IPS-20b (cell line): ENCODE measurements around the gene KRTAP24-1.

Source experiments
- H3K27ac ChIP-seq: one replicate; pipeline ENCODE4 v1.5.1; 2013; ENCODE audit warnings: low read length
- H3K27me3 ChIP-seq: 2 replicates; pipeline ENCODE4 v1.6.1; 2013; ENCODE audit warnings: mild to moderate bottlenecking, low read length, inconsistent platforms; ENCODE audit not compliant: insufficient read depth
- H3K36me3 ChIP-seq: 2 replicates; pipeline ENCODE4 v1.6.1; 2013; ENCODE audit warnings: low read depth, mild to moderate bottlenecking, inconsistent platforms, low read length, moderate library complexity; ENCODE audit not compliant: insufficient read depth
- H3K4me1 ChIP-seq: 2 replicates; pipeline ENCODE4 v1.6.1; 2013; ENCODE audit warnings: mild to moderate bottlenecking, control low read depth, inconsistent platforms, low read length, moderate library complexity; ENCODE audit not compliant: insufficient read depth
- H3K4me3 ChIP-seq: 2 replicates; pipeline ENCODE4 v1.5.1; 2013; ENCODE audit warnings: mild to moderate bottlenecking, low read length, inconsistent platforms
- H3K9ac ChIP-seq: 2 replicates; pipeline ENCODE4 v1.6.1; 2013; ENCODE audit warnings: low read depth, mild to moderate bottlenecking, inconsistent platforms, low read length, moderate library complexity
- H3K9me3 ChIP-seq: 2 replicates; pipeline ENCODE4 v1.6.1; 2013; ENCODE audit warnings: mild to moderate bottlenecking, low read depth, low read length, inconsistent platforms; ENCODE audit not compliant: insufficient read depth

Gene KRTAP24-1, protein sequence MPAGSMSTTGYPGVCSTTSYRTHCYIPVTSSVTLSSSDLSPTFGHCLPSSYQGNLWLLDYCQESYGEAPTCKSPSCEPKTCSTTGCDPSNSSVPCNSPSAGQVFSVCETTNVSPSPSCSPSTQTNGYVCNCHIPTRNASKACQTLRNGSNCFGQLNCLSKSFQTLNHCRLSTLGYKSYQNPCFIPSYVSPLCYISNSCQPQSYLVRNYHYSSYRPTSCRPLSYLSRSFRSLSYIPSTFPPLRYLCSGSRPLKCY

DNA sequence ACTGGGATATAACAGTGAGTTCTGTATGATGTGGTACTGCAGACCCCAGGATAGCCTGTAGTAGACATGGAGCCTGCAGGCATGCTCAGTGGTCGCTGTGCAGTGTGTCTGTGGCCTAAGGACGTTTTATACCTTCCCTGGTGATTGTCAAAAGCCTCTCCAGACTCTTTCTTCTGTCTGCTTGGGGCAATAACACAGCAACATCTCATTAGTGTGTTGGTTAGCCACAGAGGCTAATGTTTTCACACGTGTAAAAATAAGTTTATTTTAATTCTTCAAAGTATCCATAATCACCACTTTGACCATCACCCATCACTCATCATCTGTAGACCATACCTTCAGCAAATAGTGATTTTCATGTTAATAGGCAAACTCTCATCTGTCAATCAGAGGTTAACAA is at the start of gene KRTAP24-1:
TSS of gene KRTAP24-1 (minus strand) at position 101 of the 400 bp plus-strand sequence. CDS start at position 83, 18 bp downstream.
- H3K9ac ChIP-seq, result no peak within 1 kb of the TSS
- H3K36me3 ChIP-seq, result no peaks in the 10 kb centered on the region
- H3K4me1 ChIP-seq, result no peaks in the 10 kb centered on the region
- H3K9me3 ChIP-seq, result no peaks in the 10 kb centered on the region
- no peak within 1 kb of the TSS for H3K4me3 ChIP-seq
- no peak within 1 kb of the TSS for H3K27ac ChIP-seq
- H3K27me3 ChIP-seq, result no peaks in the 10 kb centered on the region

DNA sequence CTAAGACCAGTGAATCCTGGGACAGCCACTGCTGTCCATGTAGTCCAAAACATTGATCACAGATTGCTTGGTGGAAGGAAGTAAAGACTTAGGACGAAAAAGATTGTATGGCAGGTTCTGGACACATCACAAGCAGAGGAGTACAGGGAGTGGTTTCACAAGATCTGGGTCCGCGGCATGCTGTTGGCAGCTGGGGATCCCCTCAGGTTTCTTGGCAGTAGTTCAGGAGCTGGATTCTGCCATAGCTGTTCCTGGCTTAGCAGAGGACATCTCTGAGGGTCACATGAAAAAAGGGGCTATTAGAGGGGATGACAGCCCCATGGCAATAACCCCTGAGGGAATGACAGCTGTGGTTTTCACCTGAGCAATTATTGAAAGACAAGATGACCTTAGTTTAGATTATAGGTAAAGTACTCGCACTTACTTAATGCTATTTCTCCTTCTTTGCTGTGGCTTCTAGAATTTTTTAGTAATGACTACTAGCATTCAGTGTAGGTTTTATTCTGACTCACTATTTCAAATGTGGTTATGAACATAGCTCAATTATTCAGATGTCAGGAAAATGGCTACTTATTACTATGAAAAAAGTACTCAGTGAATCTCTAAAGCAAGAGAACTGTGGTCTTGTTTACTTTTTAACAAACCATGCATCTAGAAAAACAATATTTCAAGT is 46.6 kb upstream of the KRTAP24-1 start:
- Histone ChIP-seq H3K27ac (no peak overlapping the region), H3K27me3 (no peaks in the 10 kb centered on the region), H3K36me3 (no peaks in the 10 kb centered on the region), H3K9me3 (peaks cover 7% of the 10 kb centered on the region), H3K9ac (no peak overlapping the region), H3K4me3 (no peak overlapping the region), H3K4me1 (no peaks in the 10 kb centered on the region)

DNA sequence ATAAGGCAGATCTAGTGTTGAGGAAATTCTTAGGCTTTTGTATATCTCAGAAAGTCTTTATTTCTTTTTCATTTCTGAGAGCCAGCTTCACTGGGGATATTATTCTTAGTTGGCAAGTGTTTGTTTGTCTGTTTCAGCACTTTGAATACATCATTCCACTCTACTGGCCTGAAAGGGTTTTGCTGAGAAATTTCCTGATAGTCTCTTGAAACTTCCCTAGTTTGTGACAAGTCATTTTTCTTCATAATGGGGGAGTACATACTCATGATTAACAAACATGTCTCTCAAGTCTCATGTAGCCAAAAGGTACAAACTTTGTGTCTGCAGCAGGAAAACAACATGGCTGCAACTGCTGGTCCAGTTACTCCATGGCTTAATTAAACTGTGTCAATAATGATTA is 43.6 kb upstream of the KRTAP24-1 start:
- no peaks in the 10 kb centered on the region for H3K36me3 ChIP-seq
- no peaks in the 10 kb centered on the region for H3K4me1 ChIP-seq
- H3K27me3 ChIP-seq, result no peaks in the 10 kb centered on the region
- no peak overlapping the region for H3K9ac ChIP-seq
- no peak overlapping the region for H3K27ac ChIP-seq
- H3K4me3 ChIP-seq, result no peak overlapping the region
- H3K9me3 ChIP-seq, result peaks cover 7% of the 10 kb centered on the region; the same call in 1 of the 2 replicates

DNA sequence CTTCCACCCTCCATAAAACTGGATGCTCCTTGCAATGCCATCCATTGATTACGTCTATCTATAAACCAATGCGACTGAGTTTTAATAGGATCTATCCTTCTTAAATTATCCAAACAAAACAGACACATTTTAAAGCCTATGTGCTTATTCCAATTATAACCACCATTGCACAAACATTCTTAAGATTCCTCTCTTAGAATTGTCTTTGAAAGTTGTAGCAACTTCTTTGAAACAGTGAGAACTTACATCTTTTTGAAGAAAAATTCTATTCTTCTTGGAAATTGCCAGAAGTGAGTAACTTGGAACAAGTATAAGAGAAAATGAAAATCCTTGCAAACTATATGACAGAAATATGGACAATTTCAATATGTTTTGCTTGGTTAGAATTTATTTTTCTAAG is 37.5 kb upstream of the KRTAP24-1 start, which contains the start of gene KRTAP26-1:
TSS of gene KRTAP26-1 (minus strand) at position 101 of the 400 bp plus-strand sequence. CDS start 280 bp downstream, outside the sequence.
- Histone ChIP-seq H3K9me3 (no peaks in the 10 kb centered on the region), H3K27ac (no peak within 1 kb of the TSS), H3K4me3 (no peak within 1 kb of the TSS), H3K36me3 (no peaks in the 10 kb centered on the region), H3K9ac (no peak within 1 kb of the TSS), H3K27me3 (no peaks in the 10 kb centered on the region), H3K4me1 (no peaks in the 10 kb centered on the region)

DNA sequence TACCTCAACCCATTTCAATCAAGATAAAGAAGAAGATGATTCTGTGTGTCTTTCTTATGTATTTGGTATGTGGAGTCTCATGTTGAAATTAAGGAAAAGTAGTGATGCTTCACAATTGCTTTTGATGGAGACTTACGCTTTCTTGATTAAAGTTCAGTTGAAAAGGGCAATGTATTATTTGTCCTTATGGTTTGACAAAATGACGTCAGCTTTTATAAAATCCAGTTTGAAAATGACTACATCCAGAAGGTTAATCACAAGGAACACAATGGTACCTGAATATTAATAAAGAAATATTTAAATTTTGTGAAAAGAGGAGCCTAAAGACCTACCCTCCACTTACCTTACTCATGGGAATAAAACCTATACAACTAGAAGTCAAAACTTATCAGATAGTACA is 33.0 kb upstream of the KRTAP24-1 start:
- H3K9me3 ChIP-seq, result no peaks in the 10 kb centered on the region
- no peak overlapping the region for H3K9ac ChIP-seq
- no peak overlapping the region for H3K27ac ChIP-seq
- H3K4me1 ChIP-seq, result no peaks in the 10 kb centered on the region
- no peaks in the 10 kb centered on the region for H3K36me3 ChIP-seq
- H3K27me3 ChIP-seq, result no peaks in the 10 kb centered on the region
- no peak overlapping the region for H3K4me3 ChIP-seq

DNA sequence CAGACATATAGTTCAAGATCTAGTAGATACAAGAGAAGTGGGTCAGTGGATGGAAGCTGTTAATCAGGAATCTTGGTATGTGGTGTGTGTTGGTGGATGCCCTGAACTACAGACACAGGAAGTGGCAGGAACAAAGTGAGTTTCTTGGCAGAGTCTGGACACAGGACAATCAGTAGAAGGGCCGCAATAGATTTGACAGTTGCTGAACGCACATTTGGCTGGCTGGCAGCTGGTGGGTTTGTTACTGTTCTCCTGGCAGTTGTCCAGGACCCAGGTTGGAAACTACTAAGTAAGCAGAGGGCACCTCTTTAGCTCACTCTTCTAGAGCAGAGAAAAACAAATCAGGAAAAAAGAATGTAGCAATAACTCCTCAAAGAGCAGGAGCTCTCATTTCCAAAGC is 24.1 kb upstream of the KRTAP24-1 start:
- Histone ChIP-seq H3K4me1 (no peaks in the 10 kb centered on the region), H3K9ac (no peak overlapping the region), H3K9me3 (no peaks in the 10 kb centered on the region), H3K27ac (no peak overlapping the region), H3K36me3 (no peaks in the 10 kb centered on the region), H3K27me3 (no peaks in the 10 kb centered on the region), H3K4me3 (no peak overlapping the region)

DNA sequence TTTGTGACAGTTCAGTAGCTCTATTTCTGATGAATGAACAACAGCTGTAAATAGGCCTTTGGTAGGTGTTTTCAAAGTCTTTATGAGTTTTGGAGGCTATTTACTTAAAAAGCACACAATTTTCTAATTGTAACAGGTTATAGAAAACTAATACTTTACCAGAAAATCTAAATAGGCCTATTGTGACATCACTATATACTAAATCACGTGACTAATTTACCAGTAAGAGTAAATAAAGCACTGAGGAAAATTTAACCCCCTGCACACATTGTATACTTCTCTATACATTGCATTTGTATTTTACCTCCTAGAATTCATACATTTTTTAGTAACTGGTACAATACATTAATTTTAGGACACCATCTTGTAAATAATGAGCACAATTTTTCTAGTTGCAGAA is 22.4 kb upstream of the KRTAP24-1 start:
- no peaks in the 10 kb centered on the region for H3K36me3 ChIP-seq
- no peaks in the 10 kb centered on the region for H3K9me3 ChIP-seq
- H3K27ac ChIP-seq, result no peak overlapping the region
- H3K4me1 ChIP-seq, result no peaks in the 10 kb centered on the region
- no peak overlapping the region for H3K4me3 ChIP-seq
- H3K9ac ChIP-seq, result no peak overlapping the region
- H3K27me3 ChIP-seq, result no peaks in the 10 kb centered on the region

DNA sequence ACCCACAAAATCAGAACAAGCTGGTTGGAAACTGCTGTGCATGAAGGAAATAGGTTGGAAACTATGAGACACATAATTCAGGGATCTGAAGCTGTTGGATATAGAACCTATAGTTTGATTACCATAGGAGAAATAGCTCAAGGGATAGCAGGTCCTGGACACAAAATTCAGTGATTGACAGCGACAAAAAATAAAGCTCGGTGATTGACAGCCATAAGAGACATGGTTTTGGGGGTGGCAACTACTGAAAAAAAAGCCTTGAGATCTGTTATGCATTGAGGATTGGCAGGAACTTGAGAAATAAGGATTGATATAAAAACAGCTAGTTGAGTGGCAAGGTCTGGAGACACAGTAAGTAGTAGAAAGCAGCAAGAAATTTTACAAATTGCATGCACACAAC is 6.5 kb upstream of the KRTAP24-1 start, which contains the start of gene KRTAP25-1:
TSS of gene KRTAP25-1 (minus strand) at position 300 of the 400 bp plus-strand sequence. CDS start at position 276, 24 bp downstream.
- Histone ChIP-seq H3K4me1 (no peaks in the 10 kb centered on the region), H3K27ac (no peak within 1 kb of the TSS), H3K9ac (no peak within 1 kb of the TSS), H3K27me3 (no peaks in the 10 kb centered on the region), H3K4me3 (no peak within 1 kb of the TSS), H3K9me3 (no peaks in the 10 kb centered on the region), H3K36me3 (no peaks in the 10 kb centered on the region)

DNA sequence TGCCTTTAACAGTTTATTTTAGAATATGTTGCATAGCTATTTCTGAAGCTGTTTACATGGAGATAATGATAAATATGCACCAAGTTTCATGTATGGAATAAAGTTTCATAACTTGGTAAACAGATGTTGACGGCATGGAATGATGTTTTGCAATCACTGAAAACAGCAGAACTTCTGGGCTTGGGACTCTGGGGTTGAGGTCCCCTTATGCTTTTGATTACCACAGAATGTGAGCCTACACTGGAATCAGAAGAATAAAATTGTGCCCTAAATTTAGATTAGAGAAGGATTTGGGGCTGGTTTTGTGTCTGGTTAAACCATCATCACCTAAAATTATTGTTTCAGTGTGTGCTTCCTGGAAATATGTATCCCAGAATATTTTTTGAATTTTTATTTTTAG is 11.1 kb downstream of the KRTAP24-1 start:
- Histone ChIP-seq H3K27me3 (no peaks in the 10 kb centered on the region), H3K9me3 (no peaks in the 10 kb centered on the region), H3K36me3 (no peaks in the 10 kb centered on the region), H3K4me3 (no peak overlapping the region), H3K27ac (no peak overlapping the region), H3K9ac (no peak overlapping the region), H3K4me1 (no peaks in the 10 kb centered on the region)

DNA sequence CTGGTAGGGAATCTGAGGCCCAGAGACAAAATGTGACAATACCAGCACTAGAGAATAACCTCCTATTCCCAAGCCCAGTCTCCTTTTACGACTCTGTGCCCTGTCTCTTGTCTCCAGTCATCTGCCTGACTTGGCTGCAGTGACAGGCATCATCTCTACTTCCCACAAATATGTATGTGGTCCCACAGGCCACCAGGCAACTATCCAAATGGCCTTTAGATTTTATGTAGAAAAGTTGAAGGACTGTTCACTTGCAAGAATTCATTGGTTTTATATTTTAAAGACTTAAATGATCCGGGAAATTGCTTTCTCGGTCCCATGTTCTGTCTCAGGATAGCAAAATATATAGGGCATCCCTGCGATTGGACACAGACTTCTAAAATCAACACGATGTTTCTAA is 11.6 kb downstream of the KRTAP24-1 start:
- Histone ChIP-seq H3K27me3 (no peaks in the 10 kb centered on the region), H3K4me3 (no peak overlapping the region), H3K36me3 (no peaks in the 10 kb centered on the region), H3K9ac (no peak overlapping the region), H3K27ac (no peak overlapping the region), H3K4me1 (no peaks in the 10 kb centered on the region), H3K9me3 (no peaks in the 10 kb centered on the region)

DNA sequence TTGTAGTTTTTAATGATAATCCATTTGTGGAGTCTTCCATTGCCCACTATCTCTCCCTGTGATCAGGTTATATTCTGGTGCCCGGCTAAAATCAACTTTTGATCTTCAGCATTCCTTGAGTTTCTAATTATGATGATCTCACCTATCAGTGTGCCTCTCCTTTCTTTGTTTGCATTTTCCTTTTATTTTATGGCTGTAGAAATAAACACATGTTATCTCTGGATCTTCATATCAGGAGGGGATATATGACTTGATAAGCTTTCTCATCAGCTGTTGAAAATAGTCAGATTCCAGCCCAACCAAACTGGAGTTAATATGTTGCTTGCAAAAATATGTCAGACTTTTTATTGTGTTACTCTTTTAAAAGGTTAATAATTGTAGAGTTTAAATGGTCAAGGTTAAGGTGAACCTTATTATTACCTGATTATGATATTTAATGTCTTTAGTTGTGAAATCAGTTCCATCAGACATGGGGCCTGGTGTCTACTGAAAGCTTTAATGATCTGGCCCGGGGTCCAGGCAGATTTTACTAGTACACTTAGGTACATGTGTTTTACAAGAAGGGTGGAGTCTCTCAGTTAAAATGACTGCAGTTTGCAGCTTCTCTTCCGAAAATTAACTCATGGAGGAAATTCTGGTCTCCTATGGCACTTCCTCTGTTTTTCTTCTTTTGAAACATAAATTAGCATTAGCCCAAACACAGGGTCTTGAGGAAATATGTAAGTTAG is 12.8 kb downstream of the KRTAP24-1 start:
- Histone ChIP-seq H3K27ac (no peak overlapping the region), H3K9me3 (no peaks in the 10 kb centered on the region), H3K36me3 (no peaks in the 10 kb centered on the region), H3K27me3 (no peaks in the 10 kb centered on the region), H3K9ac (no peak overlapping the region), H3K4me1 (no peaks in the 10 kb centered on the region), H3K4me3 (no peak overlapping the region)
